Left lung (tissue), 8 donors: ENCODE results near the gene RTTN. TPM values are rescaled to one million over a fixed set of nuclear protein-coding genes. Genes with fewer than 3 reads are reported as not detected.

ENCODE experiments used
- polyA plus RNA-seq, 6 donors: library from polyadenylated mRNA; unstranded; fragments of 120-200 nt; gene quantifications; one replicate each; pipeline ENCODE4 v1.2.1, GENCODE V29; 2013; ENCODE audit not compliant: insufficient read length in 6 of 6
- total RNA-seq, 2 donors: library from RNA; stranded (reverse); fragmentation: NEBNext Ultra II Directional; extraction: Animal tissue kit (Norgen Biotek cat#: 25700); gene quantifications; one replicate each; pipeline ENCODE4 v1.2.1, GENCODE V29; 2021
- donor health status: DM: no; HTN: yes; CAD: no.
- donor health status: DM: no; HTN: no; CAD: no.

The RTTN gene
- total and polyA plus RNA-seq, 8 donors: 9.8 to 25.4 (median 21.1) TPM

Other genes with a start within 250 kb of the RTTN start
- 10 to 100 TPM; 18.0 to 22.2 TPM for gene SOCS6, start 83.4 kb upstream of the RTTN start, total RNA-seq
- gene SOCS6, start 83.4 kb upstream of the RTTN start, polyA plus RNA-seq: 10 to 100 TPM; 21.1 to 26.6 (median 23.2) TPM